ENCODE data around the gene CUEDC2.

GRCh38 chr10:102405632-102406031 lies 26.7 kb downstream of the CUEDC2 start:
- no peak for TF ChIP-seq RAD21 (conservative IDR thresholded peaks at IDR 0.05)
- no peak for TF ChIP-seq MXI1 (conservative IDR thresholded peaks at IDR 0.05; ENCODE audit: poor library complexity, severe bottlenecking)
- no peak for TF ChIP-seq POLR2AphosphoS5 (IDR thresholded peaks at IDR 0.05)
- TF ChIP-seq CTCF (IDR thresholded peaks at IDR 0.05; ENCODE audit: poor library complexity, severe bottlenecking) = no peak
- no peak for TF ChIP-seq TAF1 (IDR thresholded peaks at IDR 0.05; ENCODE audit: low read depth)
- TF ChIP-seq EP300 (conservative IDR thresholded peaks at IDR 0.05; ENCODE audit: poor library complexity, severe bottlenecking) = no peak
- TF ChIP-seq EZH2 (IDR thresholded peaks at IDR 0.05; ENCODE audit: borderline replicate concordance, insufficient read depth, low read length, poor library complexity, severe bottlenecking) = no peak

Measured in neural cell (in vitro differentiated cells).